Anterior cingulate cortex (tissue), 58 donors: ENCODE data around the gene DLX6.
"Not testable (repeated sequence)": the region's sequence is repeated elsewhere in the genome, so short reads cannot be mapped to it uniquely, and the experiment has no call there.

ENCODE experiments used
- DNase-seq, 58 donors: peaks; one replicate each; lab custom pipeline; 2025; lab: John Stamatoyannopoulos, UW

Gene DLX6

DNA sequence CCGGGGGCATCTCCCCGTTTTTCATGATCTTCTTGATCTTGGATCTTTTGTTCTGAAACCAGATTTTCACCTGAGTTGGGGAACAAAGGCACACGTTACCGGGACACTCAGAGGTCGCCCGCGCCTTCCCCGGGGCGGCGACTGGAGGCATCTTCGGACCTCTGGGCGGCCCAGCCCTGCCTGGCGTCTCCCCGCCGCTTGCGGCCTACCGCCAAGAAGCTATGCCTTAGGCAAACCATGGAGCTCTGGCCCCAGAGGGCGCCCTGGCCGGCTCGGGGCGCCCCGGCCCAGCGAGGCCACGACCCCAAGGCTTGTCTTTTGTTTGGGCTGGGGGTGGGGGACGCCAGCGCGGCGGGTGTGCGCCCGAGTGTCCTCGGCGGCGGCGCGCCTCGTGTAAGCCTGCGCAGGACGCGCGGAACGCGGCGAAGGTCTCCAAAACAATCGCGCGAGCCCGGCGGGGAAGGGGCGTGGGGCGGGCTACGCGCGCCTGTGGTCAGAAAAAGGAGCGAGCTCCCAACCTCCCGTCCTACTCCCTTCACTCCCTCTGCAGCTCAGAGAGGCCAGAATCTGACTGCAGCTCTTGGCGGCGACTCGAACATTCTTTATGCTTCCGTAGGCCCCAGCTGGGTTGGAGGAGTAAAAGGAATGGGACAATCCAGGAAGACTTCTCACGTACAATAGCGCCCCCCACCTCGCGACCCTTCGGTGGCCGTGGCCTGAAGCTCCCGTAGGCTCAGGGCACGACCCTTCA lies 15.8 kb downstream of the DLX6 start:
- DNase-seq = peak in 1 of 58 donors; percentile 30

DNA sequence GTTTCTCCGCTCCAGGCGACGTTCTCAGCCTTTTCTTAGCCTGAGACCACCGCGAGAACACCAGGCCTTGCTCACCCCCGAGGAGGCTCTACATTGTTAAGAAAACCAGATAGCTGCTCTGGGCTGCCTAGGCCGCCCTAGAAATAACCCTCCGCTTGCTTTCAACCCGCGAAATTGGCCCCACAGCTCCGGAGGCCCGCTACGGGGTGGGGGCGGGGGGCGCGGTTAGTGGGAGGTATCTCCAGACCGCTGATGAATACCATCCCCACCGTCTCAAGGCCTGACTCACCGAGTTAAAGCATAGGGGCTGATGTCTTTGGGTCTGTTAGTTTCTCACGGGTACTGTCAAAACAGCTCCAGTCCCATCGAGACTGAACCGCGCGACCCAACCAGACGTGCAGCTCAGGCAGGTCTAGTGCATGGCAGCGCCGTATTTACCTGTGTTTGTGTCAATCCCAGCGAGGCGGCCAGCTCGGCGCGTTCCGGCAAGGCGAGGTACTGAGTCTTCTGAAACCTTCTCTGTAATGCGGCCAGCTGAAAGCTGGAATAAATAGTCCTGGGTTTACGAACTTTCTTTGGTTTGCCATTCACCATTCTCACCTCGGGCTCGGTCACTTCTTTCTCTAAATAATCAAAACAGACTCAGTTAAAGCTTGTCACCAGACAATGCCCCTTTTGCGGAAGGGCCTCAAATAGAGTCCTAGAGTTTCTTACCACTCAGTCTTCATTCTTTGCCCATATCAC lies 16.6 kb downstream of the DLX6 start:
- DNase-seq = peak in 1 of 58 donors; percentile 30

DNA sequence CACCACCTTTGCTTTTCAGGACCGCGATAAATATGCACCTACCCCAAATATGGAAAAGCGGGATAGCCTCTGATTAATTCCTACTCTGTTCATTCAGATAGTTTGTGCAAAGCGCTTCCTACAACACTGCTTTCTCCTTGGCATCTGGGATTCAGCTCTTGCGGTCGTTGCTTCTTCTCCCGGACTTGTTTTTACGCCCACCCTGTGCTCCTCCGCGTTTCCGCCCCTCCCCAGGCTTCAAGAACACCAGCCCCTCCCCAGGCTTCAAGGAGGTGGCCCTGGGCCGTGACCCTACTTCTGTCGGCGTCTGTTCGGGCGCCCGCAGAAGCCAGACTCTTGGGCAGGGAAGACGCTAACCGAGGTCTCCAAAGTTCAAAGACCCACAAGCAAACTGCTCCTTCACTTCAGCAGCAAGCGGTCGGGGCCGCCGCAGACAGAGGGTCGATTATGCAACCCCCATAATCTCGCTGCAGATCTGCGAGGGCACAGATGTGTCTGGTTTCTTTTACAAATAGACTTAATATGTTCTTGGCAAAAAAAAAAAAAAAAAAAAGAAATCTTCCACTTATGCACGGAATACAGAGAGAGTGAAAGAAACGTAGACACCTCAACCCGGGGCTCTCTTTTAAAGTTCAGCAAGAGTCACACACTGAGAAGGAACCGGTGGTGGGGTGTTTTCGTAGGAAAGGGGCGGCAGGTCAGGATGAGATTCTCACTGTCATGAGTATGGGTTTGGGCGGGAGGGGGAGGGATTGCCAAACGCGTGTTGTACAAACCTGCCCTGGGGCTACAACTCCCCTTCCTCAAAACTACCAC lies 17.3 kb downstream of the DLX6 start:
- no peak for DNase-seq

DNA sequence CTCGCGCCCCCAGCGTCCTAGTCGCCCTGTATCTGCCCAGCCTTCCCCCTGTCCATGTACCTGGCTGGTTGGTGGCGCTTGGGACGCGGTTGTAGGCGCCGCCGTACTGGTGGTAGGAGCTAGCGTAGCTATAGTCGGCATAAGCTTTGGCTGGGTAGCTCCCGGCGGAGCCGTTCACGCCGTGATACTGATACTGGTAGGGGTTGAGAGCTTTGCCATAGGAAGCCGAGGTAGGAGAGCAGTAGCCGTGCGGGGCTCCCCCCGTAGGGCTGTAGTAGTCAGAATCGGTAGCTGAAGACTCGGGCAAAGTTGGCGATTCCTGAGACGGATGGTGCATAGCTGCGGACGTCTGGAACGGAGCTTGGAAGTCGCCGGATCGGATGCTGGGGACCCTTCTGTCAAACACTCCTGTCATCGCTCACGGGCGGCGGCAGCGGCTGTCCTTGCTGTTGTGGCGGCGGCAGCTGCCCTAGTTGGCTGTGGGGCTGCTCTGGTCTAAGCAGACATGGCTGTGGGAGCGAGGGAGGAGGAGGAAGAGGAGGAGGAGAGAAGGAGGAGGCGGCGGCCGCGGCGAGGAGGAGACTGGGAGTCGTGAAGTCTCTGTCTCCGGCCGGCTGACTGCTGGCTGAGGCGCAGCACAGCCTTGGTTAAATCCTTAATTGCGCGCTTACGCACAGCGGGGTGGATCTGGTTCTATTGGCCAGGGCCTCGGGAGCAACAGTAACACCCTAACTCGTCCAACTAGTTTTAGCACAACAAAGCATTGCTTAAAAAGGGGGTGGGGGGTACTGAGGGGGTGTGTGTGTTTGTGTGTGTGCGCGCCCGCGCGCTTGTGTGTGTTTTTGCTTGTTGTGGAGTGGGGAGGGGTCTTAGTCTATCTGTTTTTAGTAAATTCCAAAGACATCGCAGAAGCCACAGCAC lies 19.1 kb downstream of the DLX6 start, which contains the start of gene DLX5:
Gene DLX5, minus strand, starts transcription at position 623 of the 921 bp plus-strand sequence. Its CDS starts 208 bp downstream, at position 415.
- DNase-seq = peak in 20 of 58 donors; percentile 13 to 65 (median 40)

DNA sequence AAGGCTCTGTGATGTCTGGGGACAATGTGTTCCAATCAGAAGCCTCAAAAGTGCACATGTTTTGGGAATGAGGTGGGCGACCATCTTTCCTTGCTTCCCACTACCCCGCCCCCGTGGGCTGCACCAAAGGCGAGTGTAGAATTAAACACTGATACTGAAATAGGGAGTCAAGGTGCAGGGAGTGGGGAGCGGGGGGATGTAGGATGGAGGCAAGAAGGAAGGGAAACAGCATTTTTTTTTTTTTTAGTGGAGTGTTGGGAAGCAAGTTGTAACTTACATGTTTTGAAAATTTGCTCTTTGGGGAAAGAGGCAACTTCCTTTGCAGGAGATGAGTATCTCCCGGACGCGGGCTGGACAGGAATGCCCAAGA lies 19.8 kb downstream of the DLX6 start:
- no peak for DNase-seq

DNA sequence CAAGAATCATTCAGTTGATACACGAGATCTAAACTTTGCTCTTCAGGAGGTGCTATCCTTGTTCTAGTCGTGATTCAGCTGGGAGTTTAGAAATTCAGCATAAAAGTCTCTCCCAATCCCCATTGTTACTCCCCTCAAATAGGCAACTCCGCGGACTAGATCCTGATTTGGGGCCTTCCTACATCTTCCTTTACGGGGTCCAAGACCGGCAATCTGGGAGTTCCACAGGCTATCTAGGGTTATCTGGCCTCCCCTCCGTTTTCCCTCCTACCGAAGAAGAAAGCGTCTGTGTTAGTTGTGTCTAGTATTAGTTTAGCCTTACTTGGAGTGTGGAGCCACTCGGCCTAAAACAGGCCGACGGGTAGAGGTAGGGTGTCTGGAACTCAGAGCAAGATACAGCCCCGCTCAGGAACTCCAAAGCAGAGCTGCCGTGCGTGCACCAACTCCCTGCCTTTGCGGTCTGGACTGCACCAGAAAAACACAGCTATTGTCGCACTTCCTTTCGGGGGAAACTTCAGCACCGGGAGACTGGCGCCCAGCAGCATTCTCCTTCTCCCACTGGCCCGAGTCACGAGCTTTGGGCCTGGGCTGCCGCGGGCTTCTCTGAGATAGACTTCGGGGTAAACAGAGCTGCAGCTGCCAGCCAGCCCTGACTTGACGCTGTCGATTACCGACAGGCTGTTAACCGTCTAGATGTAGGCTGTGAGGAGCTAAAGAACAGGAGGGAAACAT lies 20.8 kb downstream of the DLX6 start:
- peak in 9 of 58 donors; percentile 6 to 40 (median 24) for DNase-seq

DNA sequence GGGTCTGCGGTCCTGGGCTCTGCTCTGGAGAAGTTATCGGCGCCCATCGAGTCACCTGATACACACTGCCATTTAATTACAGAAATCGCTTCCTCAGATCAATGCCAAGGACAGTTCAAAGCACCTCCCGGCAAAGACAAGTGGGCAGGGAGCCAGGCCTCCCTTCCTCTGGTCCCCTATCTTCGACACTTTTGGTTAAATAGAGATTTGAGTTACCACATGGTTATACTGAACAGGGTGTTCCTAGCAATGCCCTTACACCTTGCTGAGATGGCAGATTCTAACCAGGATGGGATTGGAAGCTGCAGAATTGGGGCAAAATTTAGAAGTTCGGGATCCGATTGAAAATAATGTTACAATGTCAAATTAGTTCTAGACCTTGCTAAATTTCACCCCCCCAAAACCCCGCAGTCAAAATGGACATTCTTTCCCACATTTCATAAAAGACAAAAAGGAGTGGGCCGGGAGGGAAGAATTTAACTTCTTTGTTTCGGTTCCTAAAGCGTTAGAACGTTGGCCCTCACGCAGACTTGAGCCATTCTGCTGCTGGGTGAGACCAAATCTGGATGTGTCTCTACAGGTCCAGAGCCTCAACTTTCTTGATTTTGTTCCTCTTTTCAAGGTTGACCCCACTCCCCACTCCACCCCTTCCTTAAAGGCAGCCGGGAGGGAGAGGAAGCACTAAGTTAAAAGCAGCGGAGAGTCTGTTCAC lies 21.5 kb downstream of the DLX6 start:
- peak in 1 of 58 donors; percentile 37 for DNase-seq

DNA sequence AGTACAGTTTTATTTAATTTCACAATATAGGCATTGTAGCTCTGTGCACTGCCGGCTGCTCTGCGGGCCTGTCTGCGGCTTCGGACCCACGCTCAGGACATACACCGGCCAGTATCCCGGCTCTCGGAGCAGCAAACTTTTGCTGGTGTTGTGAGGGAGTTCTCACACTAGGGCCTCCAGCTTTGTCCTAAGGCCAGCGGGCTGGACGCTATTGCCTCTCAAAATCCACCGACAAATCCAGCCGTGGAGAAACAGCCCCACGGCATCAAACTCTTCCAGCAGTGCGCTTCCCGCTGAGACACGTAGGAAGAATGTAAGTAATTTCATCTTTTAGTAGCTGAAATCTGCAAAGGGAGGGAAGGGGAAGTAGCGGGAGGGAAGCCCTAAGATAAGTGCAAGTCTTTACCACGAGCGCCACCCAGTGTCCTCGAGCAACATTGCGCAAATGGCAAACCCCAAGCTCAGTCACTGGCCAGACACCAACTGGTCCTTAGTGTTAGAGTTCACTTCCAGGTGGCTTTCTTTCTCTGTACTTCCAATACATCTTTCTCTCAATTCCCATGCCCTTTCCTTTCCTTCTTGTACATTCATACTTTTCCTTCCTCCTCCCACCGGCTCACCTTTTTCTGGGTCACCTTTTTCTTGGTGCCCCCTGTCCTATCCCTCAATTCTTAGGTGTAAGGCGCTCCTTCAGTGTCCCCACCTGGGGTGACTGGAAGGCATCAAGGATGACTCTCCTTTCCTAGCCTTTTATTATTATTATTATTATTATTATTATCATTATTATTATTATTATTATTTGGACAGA lies 22.3 kb downstream of the DLX6 start:
- peak in 53 of 58 donors; percentile 29 to 83 (median 62) for DNase-seq

DNA sequence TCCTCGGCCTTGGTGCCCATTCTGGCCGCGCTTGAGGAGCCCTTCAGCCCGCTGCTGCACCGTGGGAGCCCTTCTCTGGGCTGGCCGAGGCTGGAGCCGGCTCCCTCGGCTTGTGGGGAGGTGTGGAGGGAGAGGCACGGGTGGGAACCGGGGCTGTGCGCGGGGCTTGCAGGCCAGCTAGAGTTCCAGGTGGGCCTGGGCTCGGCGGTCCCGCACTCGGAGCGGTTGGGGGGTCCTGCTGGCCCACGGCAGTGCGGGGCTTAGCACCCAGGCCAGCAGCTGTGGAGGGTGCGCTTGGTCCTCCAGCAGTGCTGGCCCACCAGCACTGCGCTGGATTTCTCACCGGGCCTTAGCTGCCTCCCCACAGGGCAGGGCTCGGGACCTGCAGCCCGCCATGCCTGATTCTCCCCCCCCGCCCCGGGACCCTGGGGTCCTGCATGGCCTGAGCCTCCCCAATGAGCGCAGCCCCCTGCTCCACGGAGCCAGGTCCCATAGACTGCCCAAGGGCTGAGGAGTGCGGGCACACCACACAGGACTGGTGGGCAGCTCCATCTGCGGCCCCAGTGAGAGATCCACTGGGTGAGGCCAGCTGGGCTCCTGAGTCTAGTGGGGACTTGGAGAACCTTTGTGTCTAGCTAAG lies 29.0 kb downstream of the DLX6 start:
- not testable (repeated sequence) for DNase-seq

DNA sequence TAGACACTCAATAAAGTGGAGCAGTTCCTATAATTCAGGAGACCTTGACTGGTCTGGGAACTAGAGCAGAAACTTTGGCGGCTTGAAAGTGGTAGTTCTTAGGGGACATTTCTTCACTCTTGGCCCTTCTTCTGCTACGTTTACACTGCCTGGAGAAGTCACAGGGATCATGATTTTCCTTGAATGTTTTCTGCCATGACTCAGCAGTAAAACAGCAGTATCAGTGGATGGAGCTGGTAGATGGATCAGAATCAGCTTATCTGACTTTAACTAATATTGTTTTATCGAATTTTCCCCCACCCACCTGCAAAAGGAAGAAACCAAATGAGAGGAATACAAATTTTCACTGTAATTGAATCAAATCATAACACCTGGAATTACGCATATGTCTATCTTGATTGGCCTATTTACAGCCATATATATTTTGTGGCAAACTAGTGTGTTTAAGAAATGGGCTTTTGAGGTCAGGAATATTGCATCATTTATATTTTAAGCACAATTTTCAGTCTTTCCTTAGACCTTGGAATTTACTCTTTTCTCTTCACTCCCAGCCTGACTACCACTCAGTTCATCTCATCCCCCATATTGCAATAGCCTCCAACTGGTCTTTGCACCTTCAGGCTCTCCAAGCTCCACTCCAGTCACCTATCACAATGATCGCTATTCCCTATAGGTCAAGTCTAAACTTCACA lies 34.2 kb downstream of the DLX6 start:
- no peak for DNase-seq

DNA sequence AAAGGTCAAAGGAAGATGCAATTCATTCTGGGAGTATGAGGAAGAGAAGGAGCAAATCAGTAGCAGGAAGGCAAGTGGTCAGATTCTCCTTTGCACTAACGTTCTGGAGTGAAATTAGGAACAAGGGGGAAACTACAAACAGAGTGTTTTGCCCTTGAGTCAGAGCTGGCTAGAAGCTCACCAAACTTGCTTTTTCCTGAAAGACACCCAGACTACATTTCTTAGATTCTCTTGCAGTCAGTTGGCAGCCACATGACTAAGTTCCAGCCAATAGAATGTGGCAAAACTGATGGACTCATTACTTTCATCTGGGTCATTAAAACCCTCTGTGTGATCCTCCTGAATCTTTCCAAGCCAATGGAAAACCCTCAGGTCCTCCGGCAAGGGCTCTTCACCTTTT lies 37.9 kb downstream of the DLX6 start:
- no peak for DNase-seq
